ENCODE measurements around the gene CKAP4. TPM values are rescaled to one million over a fixed set of nuclear protein-coding genes. Genes with fewer than 3 reads are reported as not detected.

The CKAP4 gene
- total RNA-seq, 1 donor, result 217 TPM

- TF ChIP-seq, protein P1, sequence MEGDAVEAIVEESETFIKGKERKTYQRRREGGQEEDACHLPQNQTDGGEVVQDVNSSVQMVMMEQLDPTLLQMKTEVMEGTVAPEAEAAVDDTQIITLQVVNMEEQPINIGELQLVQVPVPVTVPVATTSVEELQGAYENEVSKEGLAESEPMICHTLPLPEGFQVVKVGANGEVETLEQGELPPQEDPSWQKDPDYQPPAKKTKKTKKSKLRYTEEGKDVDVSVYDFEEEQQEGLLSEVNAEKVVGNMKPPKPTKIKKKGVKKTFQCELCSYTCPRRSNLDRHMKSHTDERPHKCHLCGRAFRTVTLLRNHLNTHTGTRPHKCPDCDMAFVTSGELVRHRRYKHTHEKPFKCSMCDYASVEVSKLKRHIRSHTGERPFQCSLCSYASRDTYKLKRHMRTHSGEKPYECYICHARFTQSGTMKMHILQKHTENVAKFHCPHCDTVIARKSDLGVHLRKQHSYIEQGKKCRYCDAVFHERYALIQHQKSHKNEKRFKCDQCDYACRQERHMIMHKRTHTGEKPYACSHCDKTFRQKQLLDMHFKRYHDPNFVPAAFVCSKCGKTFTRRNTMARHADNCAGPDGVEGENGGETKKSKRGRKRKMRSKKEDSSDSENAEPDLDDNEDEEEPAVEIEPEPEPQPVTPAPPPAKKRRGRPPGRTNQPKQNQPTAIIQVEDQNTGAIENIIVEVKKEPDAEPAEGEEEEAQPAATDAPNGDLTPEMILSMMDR (IDR thresholded peaks at IDR 0.05; ENCODE audit: insufficient read depth, low read length), result peak; percentile 69
- DNase-seq (ENCODE audit: low read depth), result peak; percentile 72
- no peak overlapping the region for H3K4me3 ChIP-seq (ENCODE audit: low read depth, low read length)
Observed at GRCh38 chr12:106282457-106283097, 34.8 kb upstream of the CKAP4 start.

- TF ChIP-seq, protein P1 (IDR thresholded peaks at IDR 0.05; ENCODE audit: insufficient read depth, low read length), result no peak
- H3K4me3 ChIP-seq (ENCODE audit: low read depth, low read length), result no peak overlapping the region
- no peak for DNase-seq (ENCODE audit: low read depth)
Observed at GRCh38 chr12:106281804-106282203, 34.0 kb upstream of the CKAP4 start.

DNA sequence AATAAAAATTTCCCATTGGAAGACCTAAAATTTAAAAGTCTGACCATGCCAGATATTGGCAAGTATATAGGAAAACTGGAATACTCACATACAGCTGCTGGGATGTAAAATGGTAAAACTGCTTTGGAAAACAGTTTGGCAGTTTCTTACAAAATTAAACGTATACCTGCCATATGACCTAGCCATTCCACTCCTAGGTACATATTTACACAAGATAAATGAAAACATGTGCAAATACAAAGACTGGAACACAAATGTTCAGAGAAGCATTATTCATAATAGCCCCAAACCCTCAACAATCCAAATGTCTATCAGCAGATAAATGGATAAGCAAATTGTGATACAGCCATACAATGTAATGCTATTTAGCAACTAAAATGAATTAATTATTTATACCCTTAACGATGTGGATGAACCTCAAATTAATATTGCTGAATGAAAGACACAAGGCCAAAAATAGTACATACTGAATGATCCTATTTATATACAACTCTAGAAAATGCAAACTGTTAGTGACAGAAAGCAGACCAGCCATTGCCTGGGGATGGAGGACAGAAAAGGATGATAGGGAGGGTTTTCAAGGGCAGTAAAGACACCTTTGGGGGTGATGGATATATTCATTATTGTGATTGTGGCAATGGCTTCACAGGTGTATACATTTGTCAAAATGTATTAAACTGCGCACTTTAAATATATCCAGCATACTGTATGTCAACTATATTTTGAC is 33.4 kb upstream of the CKAP4 start:
- no peak overlapping the region for H3K4me3 ChIP-seq (ENCODE audit: low read depth, low read length)
- DNase-seq (ENCODE audit: low read depth), result no peak
- TF ChIP-seq, protein P1 (IDR thresholded peaks at IDR 0.05; ENCODE audit: insufficient read depth, low read length), result no peak

GRCh38 chr12:106280106-106280505 is 32.3 kb upstream of the CKAP4 start:
- H3K4me3 ChIP-seq (ENCODE audit: low read depth, low read length), result no peak overlapping the region
- TF ChIP-seq, protein P1 (IDR thresholded peaks at IDR 0.05; ENCODE audit: insufficient read depth, low read length), result no peak
- no peak for DNase-seq (ENCODE audit: low read depth)

DNA sequence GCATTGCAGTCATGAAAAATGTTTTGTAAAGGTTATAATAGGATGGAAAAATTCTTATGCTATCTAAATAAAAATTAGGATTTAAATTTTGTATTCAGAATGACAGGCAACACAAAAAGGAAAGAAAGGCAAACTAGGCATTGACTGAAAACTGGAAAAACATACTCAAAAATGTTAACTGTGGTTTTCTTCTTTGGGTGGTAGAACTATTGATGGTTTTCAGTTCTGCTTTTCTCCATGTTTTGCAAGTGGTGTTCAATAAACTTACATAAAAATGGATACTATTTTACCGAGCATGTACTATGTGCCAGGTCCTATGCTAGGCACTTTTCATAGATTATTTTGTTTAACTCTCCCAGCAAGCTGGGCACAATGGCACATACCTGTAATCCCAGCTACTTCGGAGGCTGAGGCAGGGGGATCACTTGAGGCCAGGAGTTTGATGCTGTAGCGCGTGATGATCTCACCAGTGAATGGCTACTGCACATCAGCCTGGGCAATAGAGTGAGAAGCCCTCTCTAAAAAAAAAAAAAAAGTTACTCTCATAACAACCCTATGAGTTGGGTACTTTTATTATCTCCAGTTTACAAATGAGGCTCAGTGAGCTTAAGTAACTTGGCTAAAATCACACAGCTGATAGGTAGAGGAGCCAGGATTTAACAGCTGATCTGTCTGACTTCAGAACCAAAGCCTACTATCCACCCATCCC is 28.4 kb upstream of the CKAP4 start:
- no peak for DNase-seq (ENCODE audit: low read depth)
- H3K4me3 ChIP-seq (ENCODE audit: low read depth, low read length), result no peak overlapping the region
- TF ChIP-seq, protein P1 (IDR thresholded peaks at IDR 0.05; ENCODE audit: insufficient read depth, low read length), result no peak

DNA sequence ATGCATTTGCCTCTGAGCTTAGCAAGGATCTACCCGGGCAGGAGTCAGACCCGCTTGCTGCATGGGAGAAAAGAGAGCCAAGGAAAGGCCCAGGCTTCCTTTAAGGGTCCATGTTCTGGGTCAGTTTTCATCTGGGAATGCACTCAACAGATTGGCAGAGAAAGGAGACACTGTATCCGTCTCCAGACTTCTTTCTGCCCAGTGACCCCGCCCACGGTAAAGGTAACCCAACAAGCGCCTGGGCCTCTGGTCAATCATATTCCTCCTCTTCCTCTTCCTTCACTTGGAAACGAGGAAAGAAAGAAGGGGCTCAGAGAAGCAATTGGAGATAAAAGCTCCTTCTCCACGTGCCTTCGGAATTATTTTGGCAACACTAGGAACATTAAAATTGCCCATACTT is 27.6 kb upstream of the CKAP4 start:
- TF ChIP-seq, protein P1 (IDR thresholded peaks at IDR 0.05; ENCODE audit: insufficient read depth, low read length), result no peak
- no peak overlapping the region for H3K4me3 ChIP-seq (ENCODE audit: low read depth, low read length)
- no peak for DNase-seq (ENCODE audit: low read depth)
